Measurements from ENCODE around the gene DHODH.
A peak's percentile ranks its signal among the peaks of the same experiment; 100 is the strongest.

DHODH gene

DNA sequence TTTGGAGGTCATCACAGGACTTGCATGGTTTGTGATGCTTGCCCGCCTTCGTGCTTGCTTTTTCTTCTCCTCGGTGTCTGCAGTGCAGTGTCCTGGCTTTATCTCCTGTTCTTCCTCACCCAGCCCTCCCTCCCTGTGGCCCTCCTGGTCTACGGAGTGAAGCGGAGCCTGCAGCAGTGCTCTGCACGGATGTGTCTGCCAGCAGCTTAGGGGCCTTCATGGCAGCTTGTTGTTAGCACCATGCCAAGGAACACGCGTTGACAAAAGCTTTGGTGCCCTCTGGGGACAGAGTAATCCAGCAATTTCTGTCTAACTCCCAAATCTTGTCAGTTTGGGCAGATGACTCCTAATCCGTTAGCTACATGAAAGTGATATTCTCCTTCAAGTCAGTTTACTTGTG lies 9.9 kb downstream of the DHODH start:
- Mint-ChIP-seq H3K27ac (no peak overlapping the region), H3K36me3 (ENCODE audit: low read depth) (peaks cover 34% of the 10 kb centered on the region), H3K27me3 (ENCODE audit: low read depth) (no peaks in the 10 kb centered on the region), H3K4me3 (no peak overlapping the region), H3K4me1 (peaks cover 20% of the 10 kb centered on the region), H3K9me3 (no peaks in the 10 kb centered on the region)
- TF ChIP-seq, protein P1, sequence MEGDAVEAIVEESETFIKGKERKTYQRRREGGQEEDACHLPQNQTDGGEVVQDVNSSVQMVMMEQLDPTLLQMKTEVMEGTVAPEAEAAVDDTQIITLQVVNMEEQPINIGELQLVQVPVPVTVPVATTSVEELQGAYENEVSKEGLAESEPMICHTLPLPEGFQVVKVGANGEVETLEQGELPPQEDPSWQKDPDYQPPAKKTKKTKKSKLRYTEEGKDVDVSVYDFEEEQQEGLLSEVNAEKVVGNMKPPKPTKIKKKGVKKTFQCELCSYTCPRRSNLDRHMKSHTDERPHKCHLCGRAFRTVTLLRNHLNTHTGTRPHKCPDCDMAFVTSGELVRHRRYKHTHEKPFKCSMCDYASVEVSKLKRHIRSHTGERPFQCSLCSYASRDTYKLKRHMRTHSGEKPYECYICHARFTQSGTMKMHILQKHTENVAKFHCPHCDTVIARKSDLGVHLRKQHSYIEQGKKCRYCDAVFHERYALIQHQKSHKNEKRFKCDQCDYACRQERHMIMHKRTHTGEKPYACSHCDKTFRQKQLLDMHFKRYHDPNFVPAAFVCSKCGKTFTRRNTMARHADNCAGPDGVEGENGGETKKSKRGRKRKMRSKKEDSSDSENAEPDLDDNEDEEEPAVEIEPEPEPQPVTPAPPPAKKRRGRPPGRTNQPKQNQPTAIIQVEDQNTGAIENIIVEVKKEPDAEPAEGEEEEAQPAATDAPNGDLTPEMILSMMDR (IDR thresholded peaks at IDR 0.05; ENCODE audit: unreplicated experiment in 3 of 3): no peak

- TF ChIP-seq, protein P1 (IDR thresholded peaks at IDR 0.05; ENCODE audit: unreplicated experiment in 3 of 3): peak; percentile 23 to 40 (median 30)
- no peak overlapping the region for H3K27ac Mint-ChIP-seq
- H3K9me3 Mint-ChIP-seq: no peaks in the 10 kb centered on the region
- H3K36me3 Mint-ChIP-seq (ENCODE audit: low read depth): peaks cover 46% of the 10 kb centered on the region
- no peaks in the 10 kb centered on the region for H3K27me3 Mint-ChIP-seq (ENCODE audit: low read depth)
- no peak overlapping the region for H3K4me3 Mint-ChIP-seq
- H3K4me1 Mint-ChIP-seq: no peaks in the 10 kb centered on the region
These were observed 12.5 kb downstream of the DHODH start for GRCh38 chr16:72021043-72021442.

- peaks cover 45% of the 10 kb centered on the region for H3K36me3 Mint-ChIP-seq (ENCODE audit: low read depth)
- no peaks in the 10 kb centered on the region for H3K9me3 Mint-ChIP-seq
- no peaks in the 10 kb centered on the region for H3K27me3 Mint-ChIP-seq (ENCODE audit: low read depth)
- H3K4me1 Mint-ChIP-seq: no peaks in the 10 kb centered on the region
- H3K27ac Mint-ChIP-seq: no peak overlapping the region
- TF ChIP-seq, protein P1 (IDR thresholded peaks at IDR 0.05; ENCODE audit: unreplicated experiment in 3 of 3): no peak
- H3K4me3 Mint-ChIP-seq: no peak overlapping the region
These were observed 13.6 kb downstream of the DHODH start for GRCh38 chr16:72022127-72022526.

- H3K4me3 Mint-ChIP-seq: no peak overlapping the region
- TF ChIP-seq, protein P1 (IDR thresholded peaks at IDR 0.05; ENCODE audit: unreplicated experiment in 3 of 3): no peak
These were observed 15.4 kb downstream of the DHODH start for GRCh38 chr16:72023962-72024361.

GRCh38 chr16:72024862-72025382 lies 16.4 kb downstream of the DHODH start:
- TF ChIP-seq, protein P1 (IDR thresholded peaks at IDR 0.05; ENCODE audit: unreplicated experiment in 3 of 3): no peak
- H3K9me3 Mint-ChIP-seq: no peaks in the 10 kb centered on the region
- no peaks in the 10 kb centered on the region for H3K27me3 Mint-ChIP-seq (ENCODE audit: low read depth)
- H3K36me3 Mint-ChIP-seq (ENCODE audit: low read depth): peaks cover 37% of the 10 kb centered on the region
- H3K27ac Mint-ChIP-seq: no peak overlapping the region
- H3K4me3 Mint-ChIP-seq: no peak overlapping the region
- no peaks in the 10 kb centered on the region for H3K4me1 Mint-ChIP-seq

More at GRCh38 chr16:72023962-72024361, 15.4 kb downstream of the DHODH start:
- H3K27ac Mint-ChIP-seq: no peak overlapping the region
- no peaks in the 10 kb centered on the region for H3K4me1 Mint-ChIP-seq
- H3K27me3 Mint-ChIP-seq (ENCODE audit: low read depth): no peaks in the 10 kb centered on the region
- peaks cover 44% of the 10 kb centered on the region for H3K36me3 Mint-ChIP-seq (ENCODE audit: low read depth)
- no peaks in the 10 kb centered on the region for H3K9me3 Mint-ChIP-seq

DNA sequence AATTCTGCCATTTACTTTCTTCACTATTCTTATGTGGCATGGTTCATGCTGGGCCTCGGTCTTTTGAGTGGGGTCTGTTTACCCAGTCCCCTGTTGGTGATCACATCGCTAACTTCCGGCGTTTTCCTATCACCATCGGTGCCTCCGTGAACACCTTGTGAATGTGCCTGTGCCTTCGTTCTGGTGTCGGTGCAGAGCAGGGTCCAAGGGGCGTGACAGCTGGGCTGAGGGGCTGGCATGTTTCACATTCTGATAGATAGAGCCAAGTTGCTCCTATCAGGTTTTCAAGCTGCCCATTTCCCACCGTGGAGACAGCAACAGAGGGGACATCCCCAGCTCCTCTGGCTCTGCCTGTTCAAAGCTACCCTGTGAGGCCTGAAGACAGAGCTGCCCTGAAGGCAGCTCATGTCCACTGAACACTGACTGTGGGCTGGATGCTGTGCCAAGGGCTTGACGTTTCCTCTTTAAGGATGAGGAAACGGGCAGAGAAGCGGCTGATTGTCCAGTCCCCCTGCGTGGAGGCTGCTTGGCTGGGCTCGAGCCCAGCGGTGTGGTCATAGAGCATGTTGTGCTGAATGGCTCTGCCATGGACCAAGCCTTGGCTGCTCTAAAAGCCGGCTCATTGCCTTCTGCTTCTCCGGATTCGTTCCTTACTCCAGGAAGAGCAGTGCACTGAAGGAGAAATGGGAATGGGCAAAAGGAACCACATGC lies 17.0 kb downstream of the DHODH start:
- H3K4me1 Mint-ChIP-seq: no peaks in the 10 kb centered on the region
- H3K9me3 Mint-ChIP-seq: no peaks in the 10 kb centered on the region
- H3K36me3 Mint-ChIP-seq (ENCODE audit: low read depth): peaks cover 37% of the 10 kb centered on the region
- TF ChIP-seq, protein P1 (IDR thresholded peaks at IDR 0.05; ENCODE audit: unreplicated experiment in 3 of 3): no peak
- no peak overlapping the region for H3K27ac Mint-ChIP-seq
- no peak overlapping the region for H3K4me3 Mint-ChIP-seq
- H3K27me3 Mint-ChIP-seq (ENCODE audit: low read depth): no peaks in the 10 kb centered on the region
